Endothelial cell of umbilical vein (primary cell): ENCODE data around the gene MXI1. TPM values are rescaled to one million over a fixed set of nuclear protein-coding genes. Genes with fewer than 3 reads are reported as not detected.
"Not testable (repeated sequence)": the region's sequence is repeated elsewhere in the genome, so short reads cannot be mapped to it uniquely, and the experiment has no call there.

Source experiments
- BruUV-seq: library from RNA; stranded (reverse); fragments of 400-500 nt; replicated peaks from 2 replicates; lab custom pipeline; 2021; lab: Mats Ljungman, UMichigan
- CTCF ChIA-PET: fragments of 300-600, 350-600 bp; sonication (Branson Sonifier 250); formaldehyde crosslinking; loops from one replicate; lab custom pipeline; 2021; ENCODE audit warnings: antibody characterized with exemption, inconsistent platforms; lab: Charles Lee
- POLR2A ChIA-PET: fragments of 300-600, 350-600 bp; sonication (Branson Sonifier 250); formaldehyde crosslinking; loops from one replicate; lab custom pipeline; 2021; ENCODE audit warnings: antibody characterized with exemption, inconsistent platforms; lab: Charles Lee
- DNase-seq: peaks from one replicate; pipeline ENCODE4 v3.0.0-alpha.2; 2011; ENCODE audit warnings: low read depth, low spot score
- FAIRE-seq: peaks from 2 replicates; lab custom pipeline; 2011; peaks lifted over from hg19 to GRCh38; lab: Jason Lieb, UNC
- H2AFZ ChIP-seq: 2 replicates; pipeline ENCODE4 v1.6.0; 2012; ENCODE audit warnings: low read depth, low read length, control low read depth, inconsistent platforms
- H3K27ac ChIP-seq: 2 replicates; pipeline ENCODE4 v1.5.1; 2011; ENCODE audit warnings: low read depth, mild to moderate bottlenecking, control low read depth, low read length, moderate library complexity; ENCODE audit not compliant: insufficient read depth
- H3K27me3 ChIP-seq, 2 experiments: 2 replicates each; pipeline versions ENCODE4 v1.6.0 to v1.6.1; 2011; ENCODE audit warnings: low read length in 2 of 2, mixed read lengths in 1 of 2; ENCODE audit not compliant: control insufficient read depth in 2 of 2, insufficient read depth in 2 of 2
- H3K36me3 ChIP-seq, 2 experiments: 2 replicates in 1 of 2; 3 replicates in 1 of 2; pipeline ENCODE4 v1.5.1; 2011; ENCODE audit warnings: low read length in 2 of 2, mild to moderate bottlenecking in 1 of 2, moderate library complexity in 1 of 2; ENCODE audit not compliant: control insufficient read depth in 2 of 2, insufficient read depth in 2 of 2; ENCODE audit errors: extremely low read depth in 1 of 2
- H3K4me1 ChIP-seq: 3 replicates; pipeline ENCODE4 v1.5.1; 2011; ENCODE audit warnings: mild to moderate bottlenecking, low read length; ENCODE audit not compliant: control insufficient read depth, insufficient read depth; ENCODE audit errors: extremely low read depth
- H3K4me2 ChIP-seq: 2 replicates; pipeline ENCODE4 v1.6.1; 2011; ENCODE audit warnings: low read length, control low read depth, mixed read lengths; ENCODE audit not compliant: insufficient read depth
- H3K4me3 ChIP-seq, 3 experiments: fragments of 200-600 bp in 1 of 3; sonication (generic), shearing (Covaris generic) in 1 of 3; replicated peaks in 1 of 3; 2 replicates each; pipeline ENCODE4 v1.5.1; 2011 to 2016; ENCODE audit warnings: control low read depth in 3 of 3, low read length in 3 of 3, mild to moderate bottlenecking in 2 of 3, inconsistent platforms in 1 of 3, low read depth in 1 of 3, moderate library complexity in 1 of 3; ENCODE audit not compliant: insufficient read depth in 1 of 3
- H3K79me2 ChIP-seq: 2 replicates; pipeline ENCODE4 v1.6.0; 2012; ENCODE audit warnings: low read length, inconsistent platforms; ENCODE audit not compliant: control insufficient read depth, insufficient read depth
- H3K9ac ChIP-seq: replicated peaks from 2 replicates; pipeline ENCODE3; 2011; ENCODE audit warnings: low read length, control low read depth; ENCODE audit not compliant: insufficient read depth; ENCODE audit errors: extremely low read depth
- H3K9me1 ChIP-seq: replicated peaks from 3 replicates; pipeline ENCODE4 v1.6.0; 2011; ENCODE audit warnings: mild to moderate bottlenecking, low read length; ENCODE audit not compliant: control insufficient read depth, insufficient read depth; ENCODE audit errors: extremely low read depth
- H3K9me3 ChIP-seq: replicated peaks from 2 replicates; pipeline ENCODE4 v1.5.1; 2012; ENCODE audit warnings: low read length, inconsistent platforms; ENCODE audit not compliant: control insufficient read depth, insufficient read depth
- H4K20me1 ChIP-seq: replicated peaks from 2 replicates; pipeline ENCODE3; 2011; ENCODE audit warnings: mild to moderate bottlenecking, low read length; ENCODE audit not compliant: control insufficient read depth, insufficient read depth; ENCODE audit errors: extremely low read depth
- EZH2 ChIP-seq: IDR thresholded peaks from 2 replicates; pipeline ENCODE4 v1.6.1; 2012; ENCODE audit warnings: borderline replicate concordance, low read depth, mild to moderate bottlenecking, moderate library complexity, low read length, inconsistent platforms; ENCODE audit not compliant: severe bottlenecking
- FOS ChIP-seq: IDR thresholded peaks from 2 replicates; pipeline ENCODE4 v1.6.1; 2011; ENCODE audit warnings: mild to moderate bottlenecking, low read length, moderate library complexity, borderline replicate concordance; ENCODE audit not compliant: insufficient read depth
- MYC ChIP-seq: IDR thresholded peaks from one replicate; pipeline ENCODE4 v1.6.1; 2011; ENCODE audit warnings: mild to moderate bottlenecking, low read depth, low read length
- dilution Hi-C: fragments of 300-500 bp; cut with MboI; formaldehyde crosslinking; loops from one replicate; pipeline ENCODE4 v1.15.0; 2019; ENCODE audit warnings: low sequenced_read_pairs; ENCODE audit not compliant: extremely low pct_ligation_motif_present
- intact Hi-C: fragments of 100-400 bp; cut with micrococcal nuclease; formaldehyde crosslinking; loops from one replicate; pipeline ENCODE4 v1.10.0; 2022
- polyA plus RNA-seq, 4 experiments: library from polyadenylated mRNA; depleted of rRNA in 3 of 4; stranded (reverse) in 3 of 4; unstranded in 1 of 4; fragments of >200 nt; gene quantifications; 2 replicates each; pipeline versions ENCODE4 v1.2.1 to v1.2.3, GENCODE V29; 2011 to 2012; ENCODE audit warnings: missing spikeins in 1 of 4
- total RNA-seq: library from RNA; stranded (reverse); gene quantifications from 2 replicates; pipeline ENCODE4 v1.2.3, GENCODE V29; 2021
- TF ChIP-seq, protein P1 (sequence below), 2 donors: IDR thresholded peaks; 1 replicate in 1 of 2; 2 replicates in 1 of 2; pipeline ENCODE4 v1.5.1; 2011; ENCODE audit warnings: low read length in 2 of 2, mild to moderate bottlenecking in 2 of 2, moderate library complexity in 2 of 2, control low read depth in 1 of 2, inconsistent platforms in 1 of 2, low read depth in 1 of 2; ENCODE audit not compliant: insufficient read depth in 1 of 2; ENCODE audit errors: extremely low read depth in 1 of 2

MXI1 gene
- total and polyA plus RNA-seq, 2 donors (not counting 3 experiments of a cell fraction or from before 2014, with no cell fraction given): 2.7 to 8.5 TPM

DNA sequence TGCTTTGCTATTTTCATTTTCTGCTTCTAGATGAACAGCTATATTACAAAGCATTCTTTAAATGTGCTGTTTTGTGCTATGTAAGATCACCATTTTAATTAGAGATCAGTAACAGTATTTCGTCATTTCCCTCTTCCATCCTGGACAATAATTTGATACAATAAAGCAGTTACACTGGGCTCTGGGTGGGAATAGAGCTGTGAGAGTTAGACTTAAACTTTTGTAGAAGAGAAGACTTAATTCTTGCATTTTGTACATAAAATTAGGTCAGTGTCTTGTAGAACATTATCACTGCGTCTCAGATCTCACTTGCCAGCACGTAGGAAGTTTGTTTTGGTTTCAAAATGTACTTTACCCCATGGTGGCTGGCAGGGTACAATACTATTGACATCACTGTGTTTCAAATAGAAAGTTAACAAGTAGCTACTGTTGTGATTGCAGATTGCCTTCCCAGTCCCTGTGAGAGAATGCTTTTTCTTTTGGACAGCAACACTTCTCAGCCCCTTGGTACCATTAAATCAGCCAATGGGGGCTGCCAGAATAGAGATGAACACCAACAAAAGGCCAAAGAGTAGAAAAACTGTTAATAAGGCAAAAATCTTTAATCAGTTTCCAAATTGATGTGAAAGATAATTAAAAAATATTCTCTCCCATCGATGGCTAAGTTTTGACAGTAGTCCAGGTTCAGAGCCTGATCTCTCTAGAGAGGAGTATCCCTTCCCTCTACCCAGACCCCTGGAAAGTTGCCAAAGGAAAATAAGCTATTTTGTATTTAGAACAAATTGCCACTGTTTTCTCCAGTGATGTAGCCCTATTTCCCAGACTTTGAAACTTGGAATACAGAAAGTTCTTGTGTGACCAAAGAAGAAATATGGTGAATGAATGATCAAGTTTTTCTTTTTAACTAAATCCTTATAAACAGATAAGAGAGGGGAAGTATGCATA is 62.2 kb downstream of the MXI1 start:
- TF ChIP-seq MYC (no peak), FOS (no peak), EZH2 (no peak)
- TF ChIP-seq, protein P1, sequence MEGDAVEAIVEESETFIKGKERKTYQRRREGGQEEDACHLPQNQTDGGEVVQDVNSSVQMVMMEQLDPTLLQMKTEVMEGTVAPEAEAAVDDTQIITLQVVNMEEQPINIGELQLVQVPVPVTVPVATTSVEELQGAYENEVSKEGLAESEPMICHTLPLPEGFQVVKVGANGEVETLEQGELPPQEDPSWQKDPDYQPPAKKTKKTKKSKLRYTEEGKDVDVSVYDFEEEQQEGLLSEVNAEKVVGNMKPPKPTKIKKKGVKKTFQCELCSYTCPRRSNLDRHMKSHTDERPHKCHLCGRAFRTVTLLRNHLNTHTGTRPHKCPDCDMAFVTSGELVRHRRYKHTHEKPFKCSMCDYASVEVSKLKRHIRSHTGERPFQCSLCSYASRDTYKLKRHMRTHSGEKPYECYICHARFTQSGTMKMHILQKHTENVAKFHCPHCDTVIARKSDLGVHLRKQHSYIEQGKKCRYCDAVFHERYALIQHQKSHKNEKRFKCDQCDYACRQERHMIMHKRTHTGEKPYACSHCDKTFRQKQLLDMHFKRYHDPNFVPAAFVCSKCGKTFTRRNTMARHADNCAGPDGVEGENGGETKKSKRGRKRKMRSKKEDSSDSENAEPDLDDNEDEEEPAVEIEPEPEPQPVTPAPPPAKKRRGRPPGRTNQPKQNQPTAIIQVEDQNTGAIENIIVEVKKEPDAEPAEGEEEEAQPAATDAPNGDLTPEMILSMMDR (IDR thresholded peaks at IDR 0.05; ENCODE audit: extremely low read depth in 1 of 2, insufficient read depth in 1 of 2, low read depth in 1 of 2, low read length in 2 of 2): no peak
- no peak overlapping the region for H3K4me3 ChIP-seq
- H3K4me1 ChIP-seq: no peaks in the 10 kb centered on the region
- dilution Hi-C loops: no loop called here
- ChIA-PET CTCF (interaction anchor here (0.9 to 3.5 kb wide), 6 partner anchors 9 to 385 kb away, joined by 3 to 13 read pairs (median 4); no protein-coding TSS in a partner anchor), POLR2A (no interaction called here)
- DNase-seq: no peak
- H3K79me2 ChIP-seq: no peaks in the 10 kb centered on the region
- no TSS peak for BruUV-seq
- no peaks in the 10 kb centered on the region for H3K9me3 ChIP-seq
- H3K27me3 ChIP-seq: no peaks in the 10 kb centered on the region
- no peak for FAIRE-seq
- no peak overlapping the region for H3K27ac ChIP-seq
- H3K36me3 ChIP-seq: no peaks in the 10 kb centered on the region
- H3K9ac ChIP-seq: no peak overlapping the region
- H2AFZ ChIP-seq: peak overlapping the region; percentile 41
- H4K20me1 ChIP-seq: no peaks in the 10 kb centered on the region
- no peaks in the 10 kb centered on the region for H3K9me1 ChIP-seq
- intact Hi-C loops: no loop called here
- no peak overlapping the region for H3K4me2 ChIP-seq

DNA sequence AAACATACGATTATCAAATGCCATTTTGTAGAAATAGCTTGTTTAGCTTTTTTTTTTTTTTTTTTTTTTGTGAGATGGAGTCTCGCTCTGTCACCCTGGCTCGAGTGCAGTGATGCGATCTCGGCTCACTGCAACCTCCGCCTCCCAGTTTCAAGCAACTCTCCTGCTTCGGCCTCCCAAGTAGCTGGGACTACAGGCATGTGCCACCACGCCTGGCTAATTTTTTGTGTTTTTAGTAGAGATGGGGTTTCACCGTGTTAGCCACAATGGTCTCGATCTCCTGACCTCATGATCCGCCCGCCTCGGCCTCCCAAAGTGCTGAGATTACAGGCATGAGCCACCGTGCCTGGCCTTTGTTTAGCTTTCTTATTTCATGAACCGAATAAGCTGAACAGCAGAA is 65.6 kb downstream of the MXI1 start:
- DNase-seq, H3K9ac ChIP-seq, H3K36me3 ChIP-seq, H4K20me1 ChIP-seq, intact Hi-C loops, POLR2A ChIA-PET, FAIRE-seq, H3K9me1 ChIP-seq, H3K9me3 ChIP-seq, H2AFZ ChIP-seq, H3K79me2 ChIP-seq, H3K4me3 ChIP-seq, H3K4me2 ChIP-seq, BruUV-seq, H3K27me3 ChIP-seq, H3K27ac ChIP-seq, dilution Hi-C loops, H3K4me1 ChIP-seq: not testable (repeated sequence)
- CTCF ChIA-PET: interaction anchor here (0.6 to 1.6 kb wide), 6 partner anchors 8 to 389 kb away, joined by 3 to 7 read pairs (median 4); no protein-coding TSS in a partner anchor
